HCT116 (cell line): ENCODE data around the gene DIP2A. TPM values are rescaled to one million over a fixed set of nuclear protein-coding genes. Genes with fewer than 3 reads are reported as not detected.
A peak's percentile ranks its signal among the peaks of the same experiment; 100 is the strongest.

ENCODE experiments used
- ATAC-seq: fragments of 200-7000 bp; cut with Tn5 transposase; 2 replicates; pipeline ENCODE4 v1.9.1; 2020; ENCODE audit warnings: mild to moderate bottlenecking, moderate library complexity
- BruUV-seq: library from RNA; stranded (reverse); fragments of 400-500 nt; replicated peaks from 2 replicates; lab custom pipeline; 2021; lab: Mats Ljungman, UMichigan
- CTCF ChIA-PET: fragments of 300-600 bp; sonication (Branson Sonifier 250); formaldehyde crosslinking; loops from one replicate; lab custom pipeline; 2021; ENCODE audit warnings: antibody characterized with exemption; lab: Charles Lee
- POLR2A ChIA-PET: fragments of 300-600, 350-600 bp; sonication (Branson Sonifier 250); formaldehyde crosslinking; loops from one replicate; lab custom pipeline; 2021; ENCODE audit warnings: antibody characterized with exemption; lab: Charles Lee
- RAD21 ChIA-PET, 2 experiments: fragments of 300-600 bp; sonication (Branson Sonifier 250); formaldehyde crosslinking; loops; one replicate each; lab custom pipeline; 2023; ENCODE audit warnings: low total read pairs in 2 of 2; ENCODE audit not compliant: uncharacterized antibody in 2 of 2, unreplicated experiment in 2 of 2, low non-redundant PET in 1 of 2; lab: Charles Lee
- DNase-seq: peaks from one replicate; pipeline ENCODE4 v3.0.0-alpha.2; 2010; ENCODE audit warnings: low read depth, low spot score
- H2AFZ ChIP-seq: fragments of 200-600 bp; shearing (Covaris generic), sonication (generic); 2 replicates; pipeline ENCODE4 v1.6.1; 2017; ENCODE audit warnings: low read depth, mixed run types, mixed read lengths, antibody characterized with exemption, low read length; ENCODE audit not compliant: poor library complexity, severe bottlenecking
- H3K27ac ChIP-seq: 2 replicates; pipeline ENCODE4 v1.5.1; 2012; ENCODE audit warnings: low read depth, low read length
- H3K27me3 ChIP-seq: fragments of 200-600 bp; sonication (generic); 2 replicates; pipeline ENCODE4 v1.6.1; 2016; ENCODE audit warnings: mixed run types, low read length, mixed read lengths; ENCODE audit not compliant: insufficient read depth
- H3K36me3 ChIP-seq, 2 experiments: fragments of 200-500 bp in 1 of 2; fragments of 200-600 bp in 1 of 2; sonication (Bioruptor generic) in 1 of 2; sonication (generic) in 1 of 2; 2 replicates each; pipeline versions ENCODE4 v1.5.1 to v1.6.1; 2014 to 2016; ENCODE audit warnings: low read length in 2 of 2, inconsistent platforms in 1 of 2, mixed read lengths in 1 of 2, mixed run types in 1 of 2; ENCODE audit not compliant: insufficient read depth in 2 of 2, control insufficient read depth in 1 of 2
- H3K4me1 ChIP-seq, 2 experiments: fragments of 200-600 bp in 1 of 2; sonication (generic) in 1 of 2; 2 replicates each; pipeline versions ENCODE4 v1.5.1 to v1.6.1; 2012 to 2017; ENCODE audit warnings: low read length in 2 of 2, inconsistent platforms in 1 of 2, mild to moderate bottlenecking in 1 of 2, mixed read lengths in 1 of 2, mixed run types in 1 of 2, moderate library complexity in 1 of 2; ENCODE audit not compliant: insufficient read depth in 2 of 2, control insufficient read depth in 1 of 2
- H3K4me2 ChIP-seq: fragments of 200-600 bp; sonication (generic); 2 replicates; pipeline ENCODE4 v1.6.1; 2017; ENCODE audit warnings: mixed run types, low read length, mixed read lengths
- H3K4me3 ChIP-seq, 2 experiments: fragments of 200-600 bp in 1 of 2; sonication (generic) in 1 of 2; replicated peaks in 1 of 2; 2 replicates each; pipeline ENCODE4 v1.5.1; 2011 to 2016; ENCODE audit warnings: low read length in 2 of 2, control low read depth in 1 of 2, low read depth in 1 of 2, mild to moderate bottlenecking in 1 of 2, mixed read lengths in 1 of 2, mixed run types in 1 of 2
- H3K79me2 ChIP-seq: fragments of 200-600 bp; sonication (generic); 2 replicates; pipeline ENCODE4 v1.6.1; 2017; ENCODE audit warnings: mild to moderate bottlenecking, mixed run types, low read length, moderate library complexity, mixed read lengths; ENCODE audit not compliant: insufficient read depth
- H3K9ac ChIP-seq: fragments of 200-600 bp; sonication (generic); 2 replicates; pipeline ENCODE4 v1.6.1; 2016; ENCODE audit warnings: low read length, mixed read lengths
- H3K9me2 ChIP-seq: fragments of 200-600 bp; sonication (generic), shearing (Covaris generic); 2 replicates; pipeline ENCODE4 v1.6.1; 2017; ENCODE audit warnings: mixed run types, mild to moderate bottlenecking, moderate library complexity; ENCODE audit not compliant: insufficient read depth
- H3K9me3 ChIP-seq, 2 experiments: fragments of 200-500 bp in 1 of 2; fragments of 200-600 bp in 1 of 2; sonication (Bioruptor generic) in 1 of 2; sonication (generic) in 1 of 2; 2 replicates each; pipeline ENCODE4 v1.6.1; 2014 to 2017; ENCODE audit warnings: low read length in 2 of 2, mixed read lengths in 2 of 2, inconsistent platforms in 1 of 2, low read depth in 1 of 2, mild to moderate bottlenecking in 1 of 2, mixed run types in 1 of 2, moderate library complexity in 1 of 2; ENCODE audit not compliant: control insufficient read depth in 1 of 2, insufficient read depth in 1 of 2
- H4K20me1 ChIP-seq: fragments of 200-600 bp; sonication (generic), shearing (Covaris generic); 2 replicates; pipeline ENCODE4 v1.6.1; 2017; ENCODE audit warnings: mixed run types, mild to moderate bottlenecking, moderate library complexity; ENCODE audit not compliant: insufficient read depth
- ATF3 ChIP-seq: IDR thresholded peaks from 2 replicates; pipeline ENCODE4 v1.6.1; 2012
- CEBPB ChIP-seq: IDR thresholded peaks from 2 replicates; pipeline ENCODE4 v1.6.1; 2012; ENCODE audit warnings: low read depth
- ELF1 ChIP-seq: IDR thresholded peaks from 2 replicates; pipeline ENCODE4 v1.6.1; 2012; ENCODE audit warnings: low read depth, borderline replicate concordance
- EZH2 ChIP-seq: fragments of 200-600 bp; sonication (generic); IDR thresholded peaks from 2 replicates; pipeline ENCODE4 v1.6.1; 2017; ENCODE audit warnings: antibody characterized with exemption, mixed run types
- JUND ChIP-seq: IDR thresholded peaks from 2 replicates; pipeline ENCODE4 v1.6.1; 2012
- POLR2A ChIP-seq: IDR thresholded peaks from 2 replicates; pipeline ENCODE4 v1.7.0; 2011; ENCODE audit warnings: borderline replicate concordance; ENCODE audit not compliant: insufficient read depth, insufficient read length; ENCODE audit errors: extremely low read depth
- RAD21 ChIP-seq: IDR thresholded peaks from 2 replicates; pipeline ENCODE4 v1.6.1; 2012; ENCODE audit warnings: low read depth, mild to moderate bottlenecking
- REST ChIP-seq: IDR thresholded peaks from 2 replicates; pipeline ENCODE4 v1.6.1; 2012; ENCODE audit warnings: low read depth
- SRF ChIP-seq: IDR thresholded peaks from 2 replicates; pipeline ENCODE4 v1.6.1; 2012; ENCODE audit warnings: low read depth
- ZNF274 ChIP-seq: fragments of 200-500 bp; sonication (Bioruptor generic); IDR thresholded peaks from 2 replicates; pipeline ENCODE4 v1.6.1; 2014; ENCODE audit warnings: mild to moderate bottlenecking, low read depth, low read length, inconsistent platforms
- intact Hi-C: fragments of 100-400 bp; cut with micrococcal nuclease; formaldehyde crosslinking; loops from 2 replicates; pipeline ENCODE4 v1.10.0; 2022
- total RNA-seq: library from RNA; stranded (reverse); gene quantifications from one replicate; pipeline ENCODE4 v1.2.1, GENCODE V29; 2021; ENCODE audit not compliant: unreplicated experiment
- TF ChIP-seq, protein P1 (sequence below), 3 experiments: fragments of 200-600 bp in 1 of 3; sonication (generic) in 1 of 3; IDR thresholded peaks in 2 of 3; conservative IDR thresholded peaks in 1 of 3; 2 replicates each; pipeline ENCODE4 v1.5.1; 2012 to 2017; ENCODE audit warnings: low read depth in 2 of 3, low read length in 2 of 3, antibody characterized with exemption in 1 of 3, borderline replicate concordance in 1 of 3, control low read depth in 1 of 3, mild to moderate bottlenecking in 1 of 3, mixed read lengths in 1 of 3, mixed run types in 1 of 3, moderate library complexity in 1 of 3; ENCODE audit not compliant: insufficient read depth in 1 of 3
- TF ChIP-seq, protein P2 (sequence below): IDR thresholded peaks from 2 replicates; pipeline ENCODE4 v1.6.1; 2011; ENCODE audit warnings: mild to moderate bottlenecking, low read length, moderate library complexity; ENCODE audit not compliant: insufficient replicate concordance; ENCODE audit errors: extremely low read depth

The DIP2A gene
- total RNA-seq, 1 experiment from 2014 or later: 39.9 TPM

- Histone ChIP-seq H4K20me1 (no peaks in the 10 kb centered on the region), H3K4me1 (no peaks in the 10 kb centered on the region), H3K27me3 (no peaks in the 10 kb centered on the region), H2AFZ (no peak overlapping the region), H3K4me3 (no peak overlapping the region), H3K9me3 (no peaks in the 10 kb centered on the region), H3K9ac (no peak overlapping the region), H3K9me2 (no peaks in the 10 kb centered on the region)
- no TSS peak for BruUV-seq
- intact Hi-C loops: no loop called here
- DNase-seq: no peak
- ChIA-PET RAD21 (no interaction called here), CTCF (no interaction called here), POLR2A (no interaction called here)
- TF ChIP-seq EZH2 (no peak), SRF (no peak), ELF1 (no peak), RAD21 (no peak)
- TF ChIP-seq, all 23 proteins: peak for 0
- Histone ChIP-seq H3K36me3 (peaks cover 0 to 4% of the 10 kb centered on the region in 2 experiments; a peak in 1 of 4 replicates), H3K4me2 (no peak overlapping the region), H3K27ac (no peak overlapping the region), H3K79me2 (no peaks in the 10 kb centered on the region; the same call in 1 of the 2 replicates)
- no peak for ATAC-seq
These were observed 31.1 kb downstream of the DIP2A start for GRCh38 chr21:46489800-46490199.

DNA sequence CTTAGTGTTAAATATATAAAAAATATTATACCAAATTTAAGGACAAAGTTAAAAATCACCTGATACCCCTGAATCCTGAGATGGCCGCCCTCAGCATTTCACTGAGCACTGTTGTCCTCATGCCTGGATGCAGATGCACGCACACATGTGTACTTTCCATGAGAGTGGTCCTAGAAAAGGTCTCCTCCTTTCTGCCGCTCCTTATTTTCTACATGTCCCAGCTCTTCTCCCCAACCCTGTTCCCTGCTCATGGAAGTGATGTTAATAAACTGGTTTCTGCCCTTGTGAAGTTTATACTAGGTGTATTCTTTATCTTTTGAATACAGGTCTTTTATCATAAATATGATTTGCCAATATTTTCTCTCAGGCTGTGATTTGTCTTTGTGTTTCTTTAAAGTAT is 32.9 kb downstream of the DIP2A start:
- POLR2A ChIA-PET: no interaction called here
- no peaks in the 10 kb centered on the region for H3K9me3 ChIP-seq
- intact Hi-C loops: no loop called here
- no peak overlapping the region for H3K27ac ChIP-seq
- H3K4me1 ChIP-seq: no peaks in the 10 kb centered on the region
- H4K20me1 ChIP-seq: no peaks in the 10 kb centered on the region
- no peaks in the 10 kb centered on the region for H3K9me2 ChIP-seq
- H3K27me3 ChIP-seq: no peaks in the 10 kb centered on the region
- no peak for DNase-seq
- BruUV-seq: TSS peak; percentile 28
- CTCF ChIA-PET: no interaction called here
- ATAC-seq: no peak
- H2AFZ ChIP-seq: no peak overlapping the region
- TF ChIP-seq SRF (no peak), POLR2A (no peak), ZNF274 (no peak), JUND (no peak), REST (no peak), ATF3 (no peak), CEBPB (no peak)
- TF ChIP-seq, protein P1, sequence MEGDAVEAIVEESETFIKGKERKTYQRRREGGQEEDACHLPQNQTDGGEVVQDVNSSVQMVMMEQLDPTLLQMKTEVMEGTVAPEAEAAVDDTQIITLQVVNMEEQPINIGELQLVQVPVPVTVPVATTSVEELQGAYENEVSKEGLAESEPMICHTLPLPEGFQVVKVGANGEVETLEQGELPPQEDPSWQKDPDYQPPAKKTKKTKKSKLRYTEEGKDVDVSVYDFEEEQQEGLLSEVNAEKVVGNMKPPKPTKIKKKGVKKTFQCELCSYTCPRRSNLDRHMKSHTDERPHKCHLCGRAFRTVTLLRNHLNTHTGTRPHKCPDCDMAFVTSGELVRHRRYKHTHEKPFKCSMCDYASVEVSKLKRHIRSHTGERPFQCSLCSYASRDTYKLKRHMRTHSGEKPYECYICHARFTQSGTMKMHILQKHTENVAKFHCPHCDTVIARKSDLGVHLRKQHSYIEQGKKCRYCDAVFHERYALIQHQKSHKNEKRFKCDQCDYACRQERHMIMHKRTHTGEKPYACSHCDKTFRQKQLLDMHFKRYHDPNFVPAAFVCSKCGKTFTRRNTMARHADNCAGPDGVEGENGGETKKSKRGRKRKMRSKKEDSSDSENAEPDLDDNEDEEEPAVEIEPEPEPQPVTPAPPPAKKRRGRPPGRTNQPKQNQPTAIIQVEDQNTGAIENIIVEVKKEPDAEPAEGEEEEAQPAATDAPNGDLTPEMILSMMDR (IDR thresholded peaks at IDR 0.05 in 2 of 3, conservative IDR thresholded peaks at IDR 0.05 in 1 of 3; ENCODE audit: borderline replicate concordance in 1 of 3, insufficient read depth in 1 of 3, low read depth in 2 of 3, low read length in 2 of 3): no peak
- TF ChIP-seq, protein P2, sequence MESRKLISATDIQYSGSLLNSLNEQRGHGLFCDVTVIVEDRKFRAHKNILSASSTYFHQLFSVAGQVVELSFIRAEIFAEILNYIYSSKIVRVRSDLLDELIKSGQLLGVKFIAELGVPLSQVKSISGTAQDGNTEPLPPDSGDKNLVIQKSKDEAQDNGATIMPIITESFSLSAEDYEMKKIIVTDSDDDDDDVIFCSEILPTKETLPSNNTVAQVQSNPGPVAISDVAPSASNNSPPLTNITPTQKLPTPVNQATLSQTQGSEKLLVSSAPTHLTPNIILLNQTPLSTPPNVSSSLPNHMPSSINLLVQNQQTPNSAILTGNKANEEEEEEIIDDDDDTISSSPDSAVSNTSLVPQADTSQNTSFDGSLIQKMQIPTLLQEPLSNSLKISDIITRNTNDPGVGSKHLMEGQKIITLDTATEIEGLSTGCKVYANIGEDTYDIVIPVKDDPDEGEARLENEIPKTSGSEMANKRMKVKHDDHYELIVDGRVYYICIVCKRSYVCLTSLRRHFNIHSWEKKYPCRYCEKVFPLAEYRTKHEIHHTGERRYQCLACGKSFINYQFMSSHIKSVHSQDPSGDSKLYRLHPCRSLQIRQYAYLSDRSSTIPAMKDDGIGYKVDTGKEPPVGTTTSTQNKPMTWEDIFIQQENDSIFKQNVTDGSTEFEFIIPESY: no peak
- TF ChIP-seq, all 23 proteins: peak for 0
- Histone ChIP-seq H3K4me3 (no peak overlapping the region), H3K36me3 (peaks cover 0 to 4% of the 10 kb centered on the region in 2 experiments; a peak in 1 of 4 replicates), H3K79me2 (no peaks in the 10 kb centered on the region; the same call in 1 of the 2 replicates), H3K9ac (no peak overlapping the region), H3K4me2 (no peak overlapping the region)
- RAD21 ChIA-PET: no interaction called here
